Inflammatory macrophage (primary cell): ENCODE results near the gene CNIH3.

Experiments
- DNase-seq, 2 donors: peaks; one replicate each; pipeline ENCODE4 v3.0.0-alpha.2; 2020 to 2022

Gene CNIH3

GRCh38 chr1:224747578-224747977 lies 131.5 kb downstream of the CNIH3 start:
- DNase-seq, result peak; percentile 74 to 91

GRCh38 chr1:224749916-224750315 lies 133.8 kb downstream of the CNIH3 start:
- DNase-seq, result peak in 1 of 2 donors; percentile 25

- no peak for DNase-seq
Measured at GRCh38 chr1:224751624-224752311, 135.7 kb downstream of the CNIH3 start.

GRCh38 chr1:224753491-224753890 lies 137.4 kb downstream of the CNIH3 start:
- DNase-seq, result no peak

- no peak for DNase-seq
Measured at GRCh38 chr1:224755586-224755985, 139.5 kb downstream of the CNIH3 start.

- DNase-seq, result no peak
Measured at GRCh38 chr1:224757508-224757907, 141.4 kb downstream of the CNIH3 start.

- no peak for DNase-seq
Measured at GRCh38 chr1:224759135-224759534, 143.0 kb downstream of the CNIH3 start.

- peak; percentile 87 to 90 for DNase-seq
Measured at GRCh38 chr1:224759681-224760091, 143.6 kb downstream of the CNIH3 start.

- DNase-seq, result no peak
Measured at GRCh38 chr1:224760163-224760562, 144.0 kb downstream of the CNIH3 start.

GRCh38 chr1:224761245-224761644 lies 145.1 kb downstream of the CNIH3 start:
- no peak for DNase-seq

- no peak for DNase-seq
Measured at GRCh38 chr1:224762046-224762445, 145.9 kb downstream of the CNIH3 start.

- DNase-seq, result no peak
Measured at GRCh38 chr1:224762701-224763100, 146.6 kb downstream of the CNIH3 start.

GRCh38 chr1:224763126-224763775 lies 147.1 kb downstream of the CNIH3 start:
- peak in 1 of 2 donors; percentile 42 for DNase-seq

GRCh38 chr1:224766266-224766665 lies 150.1 kb downstream of the CNIH3 start:
- DNase-seq, result no peak

- no peak for DNase-seq
Measured at GRCh38 chr1:224767031-224767430, 150.9 kb downstream of the CNIH3 start.

- no peak for DNase-seq
Measured at GRCh38 chr1:224767676-224768075, 151.6 kb downstream of the CNIH3 start.

GRCh38 chr1:224768971-224769370 lies 152.9 kb downstream of the CNIH3 start:
- DNase-seq, result no peak

- DNase-seq, result peak; percentile 60 to 69
Measured at GRCh38 chr1:224769452-224770335, 153.6 kb downstream of the CNIH3 start.

- no peak for DNase-seq
Measured at GRCh38 chr1:224770336-224770693, 154.2 kb downstream of the CNIH3 start.

- no peak for DNase-seq
Measured at GRCh38 chr1:224773646-224774045, 157.5 kb downstream of the CNIH3 start.

GRCh38 chr1:224774378-224774777 lies 158.3 kb downstream of the CNIH3 start:
- DNase-seq, result peak; percentile 45 to 55

- no peak for DNase-seq
Measured at GRCh38 chr1:224777180-224777579, 161.1 kb downstream of the CNIH3 start.

- no peak for DNase-seq
Measured at GRCh38 chr1:224779536-224779935, 163.4 kb downstream of the CNIH3 start.
